Ovary (tissue), 3 donors: ENCODE data around the gene KCNN4.

ENCODE experiments used
- CTCF ChIP-seq, 3 donors: fragments of 450-650 bp in 2 of 3; fragments of 200-600 bp in 1 of 3; IDR thresholded peaks; one replicate each; pipeline versions ENCODE4 v1.5.1 to v1.8.0; 2016 to 2022; ENCODE audit warnings: antibody characterized with exemption in 3 of 3, mild to moderate bottlenecking in 1 of 3
- EP300 ChIP-seq: sonication (generic); formaldehyde crosslinking; IDR thresholded peaks from one replicate; pipeline ENCODE4 v1.6.1; 2017; ENCODE audit warnings: antibody characterized with exemption
- POLR2A ChIP-seq: fragments of 450-650 bp; IDR thresholded peaks from one replicate; pipeline ENCODE4 v1.6.1; 2017; ENCODE audit warnings: antibody characterized with exemption, mild to moderate bottlenecking, moderate library complexity
- donor health status: DM: no; HTN: no; CAD: no.

DNA sequence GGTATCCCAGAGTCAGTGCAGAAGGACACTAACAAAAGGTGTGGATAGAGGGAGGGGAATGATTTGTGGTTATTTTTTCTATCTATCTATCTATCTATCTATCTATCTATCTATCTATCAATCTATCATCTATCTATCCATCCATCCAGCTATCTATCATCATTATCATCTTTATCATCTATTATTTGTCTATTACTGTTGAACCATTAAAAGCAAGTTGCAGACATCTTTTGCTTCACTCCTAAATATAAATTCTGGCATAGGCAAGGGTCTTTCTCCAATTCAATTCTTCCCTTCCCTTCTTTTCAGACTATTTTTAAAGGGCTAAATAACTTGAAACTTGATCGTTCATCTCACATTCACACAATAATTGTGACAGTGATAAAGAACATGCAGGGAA, 31.5 kb upstream of the KCNN4 start:
- TF ChIP-seq EP300 (no peak), POLR2A (no peak), CTCF (IDR thresholded peaks at IDR 0.05) (no peak)
